GM19372 (cell line): ENCODE data around the gene RFC4.
"Not testable (repeated sequence)": the region's sequence is repeated elsewhere in the genome, so short reads cannot be mapped to it uniquely, and the experiment has no call there.

Experiments
- ATAC-seq: cut with Tn5 transposase; IDR thresholded peaks from one replicate; pipeline ENCODE4 v1.9.1; 2021; ENCODE audit warnings: mild to moderate bottlenecking, low read depth, moderate library complexity; ENCODE audit not compliant: unreplicated experiment

The RFC4 gene

DNA sequence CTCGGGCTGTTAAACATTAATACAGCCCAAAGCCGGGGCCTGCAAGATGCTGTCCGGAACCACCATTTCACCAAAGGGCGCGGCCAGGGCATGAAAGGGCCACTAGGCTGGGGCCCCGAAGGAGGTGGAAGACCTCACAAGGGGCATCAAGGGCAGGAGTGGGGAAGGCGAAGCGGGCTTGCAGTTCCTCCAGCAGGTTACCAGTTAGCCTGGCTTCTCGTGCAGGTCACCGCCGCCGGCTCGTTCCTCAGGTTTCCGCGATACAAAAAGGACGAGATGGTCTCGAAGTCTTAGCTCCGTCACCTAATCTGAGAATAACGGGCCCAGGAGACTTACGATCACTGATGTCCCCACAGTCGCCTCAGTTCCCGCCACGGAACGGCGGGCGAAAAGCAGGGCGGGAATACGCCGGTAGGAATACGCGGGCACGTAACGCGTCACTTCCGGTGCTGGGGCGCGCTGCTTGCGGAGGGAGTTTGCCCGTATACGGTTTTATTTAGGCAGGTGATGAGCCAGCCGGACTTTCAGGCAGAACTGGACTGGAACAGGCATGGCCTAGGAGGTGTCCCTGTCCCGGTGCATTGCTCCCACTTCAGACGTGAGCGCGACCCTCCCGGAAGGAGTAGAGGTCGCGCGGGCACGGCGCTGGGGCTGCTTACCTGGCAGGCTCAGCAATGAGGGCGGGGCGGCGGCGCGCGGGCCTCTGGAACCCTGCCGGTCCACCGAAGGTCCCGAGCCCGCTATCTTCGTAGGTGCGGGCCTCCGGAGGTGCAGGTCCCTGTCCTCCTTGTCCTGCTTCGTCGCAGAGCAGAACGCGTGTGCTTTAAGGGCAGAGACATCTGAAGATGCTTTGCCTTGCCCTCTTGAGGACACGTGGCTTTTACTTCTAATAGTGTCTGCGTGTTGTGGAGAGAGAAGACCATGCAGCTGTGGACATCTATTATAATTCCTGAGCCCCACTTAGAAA, at the start of gene RFC4:
Gene RFC4, minus strand, starts transcription at position 394 of the 967 bp plus-strand sequence. CDS start 1,769 bp downstream, outside the sequence.
- peak; percentile 87 for ATAC-seq

DNA sequence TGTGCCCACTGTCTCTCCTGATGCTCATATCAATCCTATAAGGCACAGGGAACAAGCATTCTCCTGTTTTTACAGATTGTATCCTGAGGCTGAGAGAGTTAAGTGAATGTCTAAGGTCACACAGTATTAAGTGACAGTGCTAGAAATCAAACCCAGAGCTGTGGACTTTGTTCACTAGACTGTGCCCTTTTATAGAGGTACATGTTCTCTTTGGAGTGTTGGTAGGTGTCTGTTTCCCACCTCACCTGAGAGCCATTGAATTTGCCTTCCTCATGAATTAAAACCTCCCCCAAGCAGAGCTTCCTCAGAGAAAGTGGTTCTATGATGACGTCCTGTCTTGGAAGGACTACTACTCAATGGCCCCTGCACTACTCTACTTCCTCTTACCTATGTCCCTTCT, 48.7 kb upstream of the RFC4 start:
- ATAC-seq = no peak

- ATAC-seq = no peak
Observed at GRCh38 chr3:186854146-186854545, 47.9 kb upstream of the RFC4 start.

- ATAC-seq = no peak
Observed at GRCh38 chr3:186852994-186853393, 46.7 kb upstream of the RFC4 start.

DNA sequence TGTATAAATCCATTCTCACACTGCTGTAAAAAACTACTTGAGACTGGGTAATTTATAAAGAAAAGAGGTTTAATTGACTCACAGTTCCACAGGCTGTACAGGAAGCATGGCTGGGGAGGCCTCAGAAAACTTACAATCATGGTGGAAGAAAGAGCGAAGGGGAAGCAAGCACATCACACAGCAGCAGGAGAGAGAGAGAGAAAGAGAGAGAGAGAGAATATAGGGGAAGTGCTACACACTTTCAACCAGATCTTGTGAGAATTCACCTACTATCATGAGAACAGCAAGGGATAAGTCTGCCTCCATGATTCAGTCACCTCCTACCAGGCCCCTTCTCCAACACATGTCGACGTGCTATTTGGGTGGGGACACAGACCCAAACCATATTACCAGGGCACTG, 45.6 kb upstream of the RFC4 start:
- ATAC-seq = not testable (repeated sequence)

DNA sequence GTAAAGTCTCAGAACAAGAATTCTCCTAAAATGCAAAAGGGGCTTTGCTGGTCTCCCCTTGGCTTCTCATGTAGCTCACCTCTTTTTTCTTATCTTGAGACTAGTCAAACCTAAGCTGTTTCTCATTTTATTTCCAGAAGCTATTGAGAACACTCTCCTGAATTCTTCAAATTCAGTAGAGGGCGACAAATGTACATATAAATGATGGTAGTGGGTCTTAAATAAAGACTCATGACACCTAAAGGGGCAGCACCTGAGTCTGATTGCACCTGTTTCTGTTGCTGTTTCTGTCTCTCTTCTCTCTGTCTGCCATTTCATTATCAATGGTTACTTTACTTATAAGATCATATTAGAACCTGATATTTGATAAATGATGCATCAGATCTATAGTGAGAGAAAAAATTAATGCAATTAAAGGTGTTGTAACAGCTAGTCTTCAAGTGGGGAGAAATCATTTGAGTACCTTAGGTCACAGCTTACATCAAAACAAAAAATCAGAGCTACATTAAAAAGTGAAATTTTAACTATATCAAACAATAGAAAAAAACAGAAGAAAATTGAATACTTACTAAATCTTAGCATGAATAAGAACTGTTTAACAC, 43.2 kb upstream of the RFC4 start:
- ATAC-seq = no peak

DNA sequence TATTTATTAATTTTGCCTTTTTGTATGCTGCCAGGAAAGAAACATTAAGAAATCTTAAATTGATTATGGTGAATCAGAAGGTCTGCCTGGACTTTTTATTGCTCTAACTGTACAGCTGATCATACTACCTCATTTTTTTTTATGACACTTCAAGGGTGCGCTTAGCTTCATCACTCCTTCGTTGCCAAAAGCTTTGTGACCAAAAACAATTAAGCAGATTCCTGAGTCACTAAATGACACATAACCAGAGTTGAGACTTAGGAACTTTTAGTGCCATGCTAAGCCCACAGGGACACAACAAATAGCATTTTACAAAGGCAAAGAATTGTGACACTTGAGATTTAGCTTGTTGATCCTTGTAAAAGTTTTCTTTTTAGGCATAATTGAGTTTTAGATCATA, 41.2 kb upstream of the RFC4 start:
- no peak for ATAC-seq

- no peak for ATAC-seq
Observed at GRCh38 chr3:186845756-186846155, 39.5 kb upstream of the RFC4 start.

- no peak for ATAC-seq
Observed at GRCh38 chr3:186844908-186845307, 38.6 kb upstream of the RFC4 start.

DNA sequence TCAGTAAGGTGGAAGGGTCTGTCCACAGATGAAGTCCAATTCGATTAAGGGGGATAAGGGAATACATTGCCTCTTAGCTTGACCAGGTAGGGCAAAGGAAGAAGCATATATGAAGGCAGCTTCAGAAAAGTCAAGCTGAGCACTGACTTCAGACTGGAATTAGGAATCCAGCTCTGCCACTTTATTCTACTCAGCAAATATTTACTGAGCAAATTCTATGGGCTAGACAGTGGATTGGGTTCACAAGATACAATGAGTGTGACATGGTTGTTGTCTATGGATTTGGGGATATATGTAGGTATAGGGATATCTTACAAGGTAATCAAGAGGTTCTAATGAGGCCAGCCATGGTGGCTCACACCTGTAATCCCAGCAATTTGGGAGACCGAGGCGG, 36.8 kb upstream of the RFC4 start:
- ATAC-seq = no peak

- ATAC-seq = no peak
Observed at GRCh38 chr3:186842426-186843038, 36.2 kb upstream of the RFC4 start, which contains the start of gene ADIPOQ. ADIPOQ (plus strand) TSS chr3:186842710; CDS start chr3:186853059, 10,349 bp downstream.

DNA sequence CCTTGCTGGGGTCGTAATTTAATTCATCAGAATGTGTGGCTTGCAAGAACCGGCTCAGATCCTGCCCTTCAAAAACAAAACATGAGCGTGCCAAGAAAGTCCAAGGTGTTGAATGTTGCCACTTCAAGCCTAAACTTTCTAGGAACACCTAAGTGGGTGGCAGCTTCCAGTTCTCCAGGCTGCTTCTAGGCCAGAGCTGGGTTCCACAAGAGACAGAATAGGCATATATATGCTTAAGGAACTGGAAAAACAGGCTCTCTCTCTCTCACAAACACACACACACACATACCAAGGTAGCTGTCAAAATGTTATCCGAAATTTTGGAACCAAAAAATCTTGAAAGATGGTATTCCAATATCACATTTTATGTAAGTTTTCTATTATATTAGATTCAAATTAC, 35.3 kb upstream of the RFC4 start:
- no peak for ATAC-seq

DNA sequence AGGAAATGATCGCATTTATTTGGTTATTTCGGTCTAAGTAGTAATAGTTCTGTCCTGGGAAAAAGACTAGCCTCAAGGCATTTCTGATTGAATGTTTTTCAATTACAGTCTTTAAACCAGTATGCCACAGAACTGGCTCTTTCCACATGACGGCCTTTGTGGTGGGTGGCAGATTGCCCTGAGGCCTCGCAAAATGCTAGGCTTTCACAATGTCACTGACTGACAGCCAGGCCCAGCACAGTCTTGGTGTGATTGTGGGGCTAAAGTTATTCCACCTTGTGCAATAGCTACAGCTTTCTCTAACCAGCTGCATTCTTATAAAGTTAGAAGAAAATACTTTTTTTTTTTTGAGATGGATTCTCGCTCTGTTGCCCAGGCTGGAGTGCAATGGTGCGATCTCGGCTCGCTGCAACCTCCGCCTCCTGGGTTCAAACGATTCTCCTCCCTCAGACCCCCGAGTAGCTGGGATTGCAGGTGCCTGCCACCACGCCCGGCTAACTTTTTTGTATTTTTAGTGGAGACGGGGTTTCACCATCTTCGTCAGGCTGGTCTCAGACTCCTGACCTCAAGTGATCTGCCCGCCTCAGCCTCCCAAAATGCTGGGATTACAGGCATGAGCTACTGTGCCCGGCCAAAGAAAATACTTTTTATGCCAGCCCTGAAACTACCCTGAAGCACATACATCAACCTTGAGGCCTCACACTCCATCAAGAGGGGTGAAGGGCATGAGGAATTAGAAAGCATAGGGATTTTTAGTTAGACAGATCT, 33.8 kb upstream of the RFC4 start:
- no peak for ATAC-seq

- no peak for ATAC-seq
Observed at GRCh38 chr3:186832276-186832675, 26.0 kb upstream of the RFC4 start.

DNA sequence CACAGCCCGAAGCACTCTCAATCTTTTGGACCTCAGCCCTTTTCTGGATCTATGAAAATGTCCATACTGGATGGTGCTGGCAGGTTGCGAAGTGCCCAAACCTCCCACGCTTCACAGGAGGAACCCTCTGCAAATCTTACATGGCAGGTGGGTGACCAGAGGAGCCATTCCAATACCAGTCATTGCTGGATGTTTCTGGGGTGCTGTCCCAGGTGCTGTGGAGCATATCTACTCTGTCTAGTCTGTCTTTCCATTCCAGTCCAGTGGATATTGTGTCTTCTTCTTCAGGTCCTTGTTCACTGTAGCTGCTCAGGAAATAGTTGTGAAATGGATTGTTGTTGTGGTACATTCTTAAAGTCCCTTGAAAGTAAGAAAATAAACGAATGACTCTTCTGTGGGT, 25.5 kb upstream of the RFC4 start:
- no peak for ATAC-seq

GRCh38 chr3:186828340-186828739, 22.1 kb upstream of the RFC4 start:
- ATAC-seq = no peak

GRCh38 chr3:186826976-186827857, 20.9 kb upstream of the RFC4 start:
- peak; percentile 89 for ATAC-seq

- ATAC-seq = no peak
Observed at GRCh38 chr3:186826410-186826975, 20.2 kb upstream of the RFC4 start.

- ATAC-seq = no peak
Observed at GRCh38 chr3:186825872-186826409, 19.7 kb upstream of the RFC4 start.
